ENCODE results near the gene GSG1. TPM values are rescaled to one million over a fixed set of nuclear protein-coding genes. Genes with fewer than 3 reads are reported as not detected.

The GSG1 gene
- total RNA-seq, 1 donor from 2014 or later, result 0.23 TPM

- Histone ChIP-seq H3K79me2 (ENCODE audit: insufficient read depth, low read length) (no peaks in the 10 kb centered on the region), H3K36me3 (ENCODE audit: insufficient read depth, low read length) (no peaks in the 10 kb centered on the region), H3K27ac (ENCODE audit: low read depth, low read length) (no peak overlapping the region), H3K9ac (ENCODE audit: low read length) (no peak overlapping the region), H3K4me3 (ENCODE audit: insufficient read depth, low read depth, low read length) (no peak overlapping the region), H3K9me3 (ENCODE audit: insufficient read depth, low read depth, low read length) (no peaks in the 10 kb centered on the region), H4K20me1 (ENCODE audit: insufficient read depth, low read length) (no peaks in the 10 kb centered on the region), H2AFZ (ENCODE audit: low read depth, low read length) (no peak overlapping the region), H3K27me3 (ENCODE audit: insufficient read depth, low read length) (no peaks in the 10 kb centered on the region), H3K4me1 (ENCODE audit: insufficient read depth, low read length) (no peaks in the 10 kb centered on the region), H3K4me2 (ENCODE audit: low read length) (no peak overlapping the region)
- no peaks in the 10 kb centered on the region for H3K27me3 Mint-ChIP-seq (ENCODE audit: low read depth, unreplicated experiment)
- DNase-seq (ENCODE audit: low read depth), result no peak
- peaks cover 13% of the 10 kb centered on the region for H3K4me1 Mint-ChIP-seq (ENCODE audit: low read depth, unreplicated experiment)
- FAIRE-seq, result no peak
- H3K4me3 Mint-ChIP-seq (ENCODE audit: unreplicated experiment), result no peak overlapping the region
- TF ChIP-seq EZH2 (IDR thresholded peaks at IDR 0.05; ENCODE audit: insufficient read depth, low read length) (no peak), CTCF (IDR thresholded peaks at IDR 0.05; ENCODE audit: insufficient read depth, low read depth, low read length) (no peak)
- H3K9me3 Mint-ChIP-seq (ENCODE audit: unreplicated experiment), result no peaks in the 10 kb centered on the region
- H3K36me3 Mint-ChIP-seq (ENCODE audit: low read depth, unreplicated experiment), result peaks cover 6% of the 10 kb centered on the region
- no peak overlapping the region for H3K27ac Mint-ChIP-seq (ENCODE audit: unreplicated experiment)
Observed at GRCh38 chr12:13152281-13152680, 48.8 kb upstream of the GSG1 start.

GRCh38 chr12:13149411-13149810 lies 45.9 kb upstream of the GSG1 start:
- Mint-ChIP-seq H3K27me3 (ENCODE audit: low read depth, unreplicated experiment) (peaks cover 10% of the 10 kb centered on the region), H3K4me3 (ENCODE audit: unreplicated experiment) (no peak overlapping the region), H3K4me1 (ENCODE audit: low read depth, unreplicated experiment) (peaks cover 8% of the 10 kb centered on the region), H3K9me3 (ENCODE audit: unreplicated experiment) (no peaks in the 10 kb centered on the region), H3K27ac (ENCODE audit: unreplicated experiment) (no peak overlapping the region), H3K36me3 (ENCODE audit: low read depth, unreplicated experiment) (peaks cover 6% of the 10 kb centered on the region)
- H3K4me1 ChIP-seq (ENCODE audit: insufficient read depth, low read length), result no peaks in the 10 kb centered on the region
- FAIRE-seq (no peak), DNase-seq (ENCODE audit: low read depth) (no peak)
- no peak overlapping the region for H3K27ac ChIP-seq (ENCODE audit: low read depth, low read length)
- H3K79me2 ChIP-seq (ENCODE audit: insufficient read depth, low read length), result no peaks in the 10 kb centered on the region
- no peak overlapping the region for H3K4me3 ChIP-seq (ENCODE audit: insufficient read depth, low read depth, low read length)
- no peaks in the 10 kb centered on the region for H3K27me3 ChIP-seq (ENCODE audit: insufficient read depth, low read length)
- H3K4me2 ChIP-seq (ENCODE audit: low read length), result no peak overlapping the region
- H3K9ac ChIP-seq (ENCODE audit: low read length), result no peak overlapping the region
- TF ChIP-seq CTCF (IDR thresholded peaks at IDR 0.05; ENCODE audit: insufficient read depth, low read depth, low read length), result no peak
- no peak for TF ChIP-seq EZH2 (IDR thresholded peaks at IDR 0.05; ENCODE audit: insufficient read depth, low read length)
- H3K36me3 ChIP-seq (ENCODE audit: insufficient read depth, low read length), result no peaks in the 10 kb centered on the region
- no peak overlapping the region for H2AFZ ChIP-seq (ENCODE audit: low read depth, low read length)
- H4K20me1 ChIP-seq (ENCODE audit: insufficient read depth, low read length), result no peaks in the 10 kb centered on the region
- H3K9me3 ChIP-seq (ENCODE audit: insufficient read depth, low read depth, low read length), result no peaks in the 10 kb centered on the region

- TF ChIP-seq EZH2 (IDR thresholded peaks at IDR 0.05; ENCODE audit: insufficient read depth, low read length) (no peak), CTCF (IDR thresholded peaks at IDR 0.05; ENCODE audit: insufficient read depth, low read depth, low read length) (no peak)
- H3K4me3 ChIP-seq (ENCODE audit: insufficient read depth, low read depth, low read length), result no peak overlapping the region
- H2AFZ ChIP-seq (ENCODE audit: low read depth, low read length), result no peak overlapping the region
- H3K79me2 ChIP-seq (ENCODE audit: insufficient read depth, low read length), result no peaks in the 10 kb centered on the region
- no peak for FAIRE-seq
- Mint-ChIP-seq H3K36me3 (ENCODE audit: low read depth, unreplicated experiment) (peaks cover 6% of the 10 kb centered on the region), H3K27me3 (ENCODE audit: low read depth, unreplicated experiment) (peaks cover 10% of the 10 kb centered on the region), H3K4me3 (ENCODE audit: unreplicated experiment) (no peak overlapping the region), H3K9me3 (ENCODE audit: unreplicated experiment) (no peaks in the 10 kb centered on the region), H3K4me1 (ENCODE audit: low read depth, unreplicated experiment) (no peaks in the 10 kb centered on the region), H3K27ac (ENCODE audit: unreplicated experiment) (no peak overlapping the region)
- H3K27ac ChIP-seq (ENCODE audit: low read depth, low read length), result no peak overlapping the region
- no peak for DNase-seq (ENCODE audit: low read depth)
- H3K4me1 ChIP-seq (ENCODE audit: insufficient read depth, low read length), result no peaks in the 10 kb centered on the region
- no peak overlapping the region for H3K9ac ChIP-seq (ENCODE audit: low read length)
- H3K9me3 ChIP-seq (ENCODE audit: insufficient read depth, low read depth, low read length), result no peaks in the 10 kb centered on the region
- H3K36me3 ChIP-seq (ENCODE audit: insufficient read depth, low read length), result no peaks in the 10 kb centered on the region
- no peak overlapping the region for H3K4me2 ChIP-seq (ENCODE audit: low read length)
- no peaks in the 10 kb centered on the region for H3K27me3 ChIP-seq (ENCODE audit: insufficient read depth, low read length)
- no peaks in the 10 kb centered on the region for H4K20me1 ChIP-seq (ENCODE audit: insufficient read depth, low read length)
Observed at GRCh38 chr12:13148485-13148847, 45.0 kb upstream of the GSG1 start.
